GM23338 (cell line): ENCODE results near the gene ARFIP1. TPM values are rescaled to one million over a fixed set of nuclear protein-coding genes. Genes with fewer than 3 reads are reported as not detected.
A peak's percentile ranks its signal among the peaks of the same experiment; 100 is the strongest.

Experiments
- ATAC-seq: fragments of 200-7000 bp; cut with Tn5 transposase; 3 replicates; pipeline ENCODE4 v1.9.1; 2020
- DNase-seq: peaks from one replicate; pipeline ENCODE4 v3.0.0-alpha.2; 2015; ENCODE audit warnings: low spot score
- H2AFZ ChIP-seq: fragments of 200-600 bp; sonication (generic); 2 replicates; pipeline ENCODE4 v1.8.0; 2016; ENCODE audit warnings: antibody characterized with exemption, mild to moderate bottlenecking, moderate library complexity
- H3F3A ChIP-seq: fragments of 200-600 bp; sonication (generic); replicated peaks from 2 replicates; pipeline ENCODE4 v1.8.0; 2017; ENCODE audit warnings: antibody characterized with exemption, mixed run types, low read depth
- H3K27ac ChIP-seq: fragments of 200-600 bp; sonication (generic); 2 replicates; pipeline ENCODE4 v1.6.1; 2016; ENCODE audit warnings: low read depth
- H3K27me3 ChIP-seq: fragments of 200-600 bp; sonication (generic); 2 replicates; pipeline ENCODE4 v1.8.0; 2016; ENCODE audit warnings: mild to moderate bottlenecking, mixed run types, moderate library complexity; ENCODE audit not compliant: insufficient read depth
- H3K36me3 ChIP-seq: fragments of 200-600 bp; sonication (generic); 2 replicates; pipeline ENCODE4 v1.8.0; 2016; ENCODE audit warnings: mild to moderate bottlenecking; ENCODE audit not compliant: insufficient read depth
- H3K4me1 ChIP-seq: fragments of 200-600 bp; sonication (generic); 2 replicates; pipeline ENCODE4 v1.8.0; 2016; ENCODE audit warnings: mild to moderate bottlenecking, moderate library complexity; ENCODE audit not compliant: insufficient read depth
- H3K4me2 ChIP-seq: fragments of 200-600 bp; sonication (generic); 2 replicates; pipeline ENCODE4 v1.7.1; 2017; ENCODE audit warnings: mixed run types
- H3K4me3 ChIP-seq: fragments of 200-600 bp; sonication (generic); 2 replicates; pipeline ENCODE4 v1.6.1; 2016; ENCODE audit warnings: mixed run types
- H3K79me2 ChIP-seq: fragments of 200-600 bp; sonication (generic); replicated peaks from 2 replicates; pipeline ENCODE4 v1.8.0; 2017; ENCODE audit warnings: mild to moderate bottlenecking; ENCODE audit not compliant: insufficient read depth
- H3K9me2 ChIP-seq: fragments of 200-600 bp; sonication (generic); 2 replicates; pipeline ENCODE4 v1.8.0; 2017; ENCODE audit not compliant: insufficient read depth
- H4K20me1 ChIP-seq: fragments of 200-600 bp; sonication (generic); replicated peaks from 2 replicates; pipeline ENCODE4 v1.8.0; 2017; ENCODE audit warnings: mild to moderate bottlenecking; ENCODE audit not compliant: insufficient read depth
- H3K27ac Mint-ChIP-seq: 2 replicates; pipeline ENCODE4 v1.8.0; 2020; ENCODE audit warnings: inconsistent platforms, mild to moderate bottlenecking, moderate library complexity, mixed read lengths
- H3K27me3 Mint-ChIP-seq: 3 replicates; pipeline ENCODE4 v1.8.0; 2022; ENCODE audit warnings: low read depth, mild to moderate bottlenecking, moderate library complexity, mixed read lengths, inconsistent platforms; ENCODE audit not compliant: insufficient read depth, poor library complexity
- H3K36me3 Mint-ChIP-seq: 3 replicates; pipeline ENCODE4 v1.8.0; 2021; ENCODE audit warnings: low read depth, mild to moderate bottlenecking, inconsistent platforms, moderate library complexity, mixed read lengths
- H3K4me1 Mint-ChIP-seq: 3 replicates; pipeline ENCODE4 v1.8.0; 2020; ENCODE audit warnings: mild to moderate bottlenecking, inconsistent platforms, mixed read lengths
- H3K4me3 Mint-ChIP-seq: 3 replicates; pipeline ENCODE4 v1.8.0; 2021; ENCODE audit warnings: moderate library complexity, mild to moderate bottlenecking, inconsistent platforms, mixed read lengths
- H3K9me3 Mint-ChIP-seq: 3 replicates; pipeline ENCODE4 v1.8.0; 2020; ENCODE audit warnings: moderate library complexity, mild to moderate bottlenecking, inconsistent platforms, mixed read lengths
- CREB1 ChIP-seq: fragments of 250-450 bp; sonication (Bioruptor Pico); IDR thresholded peaks from 2 replicates; pipeline ENCODE4 v1.5.0; 2020; ENCODE audit warnings: low read depth, mild to moderate bottlenecking, moderate library complexity
- CTCF ChIP-seq, 2 experiments: fragments of 200-600 bp in 1 of 2; sonication (generic) in 1 of 2; conservative IDR thresholded peaks; 2 replicates each; pipeline versions ENCODE4 v1.5.1 to v1.6.1; 2016 to 2017; ENCODE audit warnings: antibody characterized with exemption in 2 of 2, low read depth in 2 of 2, mild to moderate bottlenecking in 2 of 2, moderate library complexity in 1 of 2
- ETS1 ChIP-seq: IDR thresholded peaks from 2 replicates; pipeline ENCODE4 v1.6.1; 2016; ENCODE audit warnings: antibody characterized with exemption
- EZH2 ChIP-seq: fragments of 200-600 bp; sonication (generic); IDR thresholded peaks from one replicate; pipeline ENCODE4 v1.8.0; 2017; ENCODE audit warnings: antibody characterized with exemption, mild to moderate bottlenecking, low read depth; ENCODE audit not compliant: unreplicated experiment
- JUNB ChIP-seq: IDR thresholded peaks from one replicate; pipeline ENCODE4 v1.6.1; 2016; ENCODE audit warnings: antibody characterized with exemption; ENCODE audit not compliant: unreplicated experiment
- NANOG ChIP-seq: IDR thresholded peaks from 2 replicates; pipeline ENCODE4 v1.6.1; 2016; ENCODE audit warnings: antibody characterized with exemption, borderline replicate concordance
- REST ChIP-seq: IDR thresholded peaks from one replicate; pipeline ENCODE4 v1.6.1; 2018; ENCODE audit warnings: antibody characterized with exemption; ENCODE audit not compliant: unreplicated experiment
- ZNF114 ChIP-seq: fragments of 250-450 bp; sonication (Bioruptor Pico); IDR thresholded peaks from 2 replicates; pipeline ENCODE4 v1.5.0; 2020; ENCODE audit warnings: mild to moderate bottlenecking, moderate library complexity
- ZNF331 ChIP-seq: fragments of 250-450 bp; sonication (Bioruptor Pico); IDR thresholded peaks from 2 replicates; pipeline ENCODE4 v1.5.0; 2020; ENCODE audit warnings: low read depth, mild to moderate bottlenecking, moderate library complexity
- ZNF462 ChIP-seq: fragments of 250-450 bp; sonication (Bioruptor Pico); IDR thresholded peaks from 2 replicates; pipeline ENCODE4 v1.5.0; 2020; ENCODE audit warnings: mild to moderate bottlenecking, moderate library complexity
- polyA plus RNA-seq: library from polyadenylated mRNA; unstranded; fragments of >200 nt; fragmentation: Nextera tagmentation; extraction: Ambion mirVana; gene quantifications from 2 replicates; pipeline ENCODE4 v1.2.1, GENCODE V29; 2016
- total RNA-seq: library from RNA; depleted of rRNA; stranded (reverse); fragments of >200 nt; shearing (Covaris generic); gene quantifications from 2 replicates; pipeline ENCODE4 v1.2.3, GENCODE V29; 2014

The ARFIP1 gene
- total and polyA plus RNA-seq, 2 experiments from 2014 or later = 46.0 to 49.6 TPM

- TF ChIP-seq CTCF (conservative IDR thresholded peaks at IDR 0.05; ENCODE audit: low read depth in 2 of 2) (no peak), NANOG (no peak), ZNF114 (CRISPR knock-in tag) (no peak), REST (no peak), EZH2 (no peak), JUNB (no peak)
These were observed 3.4 kb upstream of the ARFIP1 start (continued) for GRCh38 chr4:152776352-152776751.

- H3K27ac Mint-ChIP-seq = no peak overlapping the region
- H3K79me2 ChIP-seq = peaks cover 31% of the 10 kb centered on the region
- H3K9me2 ChIP-seq = no peaks in the 10 kb centered on the region
- H3K4me1 ChIP-seq = peaks cover 13% of the 10 kb centered on the region; the same call in 1 of the 2 replicates
- DNase-seq (no peak), ATAC-seq (no peak)
- no peak overlapping the region for H2AFZ ChIP-seq
- H3K27ac ChIP-seq = no peak overlapping the region
- H3K27me3 Mint-ChIP-seq = peaks cover 9% of the 10 kb centered on the region
- no peaks in the 10 kb centered on the region for H3K9me3 Mint-ChIP-seq
- H3K4me2 ChIP-seq = peak overlapping the region; percentile 86; the same call in 1 of the 2 replicates
- no peaks in the 10 kb centered on the region; the same call in 1 of the 2 replicates for H4K20me1 ChIP-seq
- no peak overlapping the region for H3K4me3 Mint-ChIP-seq
- H3K36me3 Mint-ChIP-seq = peaks cover 3% of the 10 kb centered on the region; the same call in 1 of the 3 replicates
- H3F3A ChIP-seq = peaks cover 5% of the 10 kb centered on the region; the same call in 1 of the 2 replicates
- no peak overlapping the region for H3K4me3 ChIP-seq
- no peaks in the 10 kb centered on the region for H3K36me3 ChIP-seq
- H3K4me1 Mint-ChIP-seq = peaks cover 23% of the 10 kb centered on the region
- no peaks in the 10 kb centered on the region for H3K27me3 ChIP-seq
- TF ChIP-seq JUNB = no peak
- no peak for TF ChIP-seq ETS1
- TF ChIP-seq CTCF (conservative IDR thresholded peaks at IDR 0.05; ENCODE audit: low read depth in 2 of 2) = no peak
- no peak for TF ChIP-seq CREB1 (CRISPR knock-in tag)
- TF ChIP-seq ZNF462 (CRISPR knock-in tag) = no peak
- no peak for TF ChIP-seq ZNF331
- no peak for TF ChIP-seq ZNF114 (CRISPR knock-in tag)
These were observed 2.3 kb upstream of the ARFIP1 start for GRCh38 chr4:152777488-152777887.
